Endodermal cell (in vitro differentiated cells): ENCODE results near the gene SH2D3C. TPM values are rescaled to one million over a fixed set of nuclear protein-coding genes. Genes with fewer than 3 reads are reported as not detected.

Experiments used
- DNase-seq: peaks from one replicate; pipeline ENCODE4 v3.0.0-alpha.2; 2017
- H3K27ac ChIP-seq: 2 replicates; pipeline ENCODE4 v1.5.1; 2013; ENCODE audit warnings: mild to moderate bottlenecking, low read depth, low read length, moderate library complexity
- H3K27me3 ChIP-seq: 2 replicates; pipeline ENCODE4 v1.6.1; 2013; ENCODE audit warnings: mild to moderate bottlenecking, low read length, moderate library complexity; ENCODE audit not compliant: insufficient read depth, control insufficient read depth, poor library complexity, severe bottlenecking
- H3K36me3 ChIP-seq: 2 replicates; pipeline ENCODE4 v1.7.0; 2013; ENCODE audit warnings: mild to moderate bottlenecking, low read length, moderate library complexity; ENCODE audit not compliant: control insufficient read depth, insufficient read depth
- H3K4me1 ChIP-seq: one replicate; pipeline ENCODE4 v1.7.0; 2013; ENCODE audit warnings: low read length; ENCODE audit not compliant: control insufficient read depth, insufficient read depth
- H3K4me3 ChIP-seq: 2 replicates; pipeline ENCODE4 v1.5.1; 2013; ENCODE audit warnings: mild to moderate bottlenecking, low read length, moderate library complexity
- H3K9ac ChIP-seq: 2 replicates; pipeline ENCODE4 v1.6.1; 2013; ENCODE audit warnings: mild to moderate bottlenecking, low read length, moderate library complexity; ENCODE audit not compliant: poor library complexity, severe bottlenecking; ENCODE audit errors: extremely low read depth
- H3K9me3 ChIP-seq: 2 replicates; pipeline ENCODE4 v1.6.1; 2013; ENCODE audit warnings: mild to moderate bottlenecking, low read length, moderate library complexity; ENCODE audit not compliant: control insufficient read depth
- H3K27ac Mint-ChIP-seq: 2 replicates; pipeline ENCODE4 v1.8.0; 2020; ENCODE audit warnings: mixed read lengths
- H3K27me3 Mint-ChIP-seq: 2 replicates; pipeline ENCODE4 v1.8.0; 2021; ENCODE audit warnings: mild to moderate bottlenecking, mixed read lengths; ENCODE audit not compliant: insufficient read depth
- H3K36me3 Mint-ChIP-seq: 2 replicates; pipeline ENCODE4 v1.8.0; 2020; ENCODE audit warnings: low read depth, mixed read lengths
- H3K4me1 Mint-ChIP-seq: 2 replicates; pipeline ENCODE4 v1.8.0; 2020; ENCODE audit warnings: mixed read lengths
- H3K4me3 Mint-ChIP-seq: 2 replicates; pipeline ENCODE4 v1.8.0; 2020; ENCODE audit warnings: mild to moderate bottlenecking, moderate library complexity, mixed read lengths
- H3K9me3 Mint-ChIP-seq: 2 replicates; pipeline ENCODE4 v1.8.0; 2020; ENCODE audit warnings: mild to moderate bottlenecking, mixed read lengths
- WGBS, 2 experiments: methylation state at CpG; one replicate each; pipeline versions ENCODE4 v1.1.5 to v1.1.7; 2013; ENCODE audit warnings: missing lambda C conversion rate in 2 of 2, mixed read lengths in 1 of 2; ENCODE audit not compliant: insufficient coverage in 1 of 2, insufficient read length in 1 of 2; 5-methylcytosine and 5-hydroxymethylcytosine counted together
- total RNA-seq, 2 donors: library from RNA; stranded (reverse); fragmentation: NEBNext Ultra II Directional in 1 of 2; extraction: Animal tissue kit (Norgen Biotek cat#: 25700) in 1 of 2; gene quantifications; 2 replicates in 1 of 2; 3 replicates in 1 of 2; pipeline ENCODE4 v1.2.1, GENCODE V29; 2021
- TF ChIP-seq, protein P1 (sequence below): fragments of 200-600 bp; sonication (generic); conservative IDR thresholded peaks from 2 replicates; pipeline ENCODE4 v1.5.0; 2021; ENCODE audit warnings: antibody characterized with exemption, mild to moderate bottlenecking

The SH2D3C gene
- total RNA-seq, 2 donors from 2014 or later = 0.77 to 1.4 TPM

DNA sequence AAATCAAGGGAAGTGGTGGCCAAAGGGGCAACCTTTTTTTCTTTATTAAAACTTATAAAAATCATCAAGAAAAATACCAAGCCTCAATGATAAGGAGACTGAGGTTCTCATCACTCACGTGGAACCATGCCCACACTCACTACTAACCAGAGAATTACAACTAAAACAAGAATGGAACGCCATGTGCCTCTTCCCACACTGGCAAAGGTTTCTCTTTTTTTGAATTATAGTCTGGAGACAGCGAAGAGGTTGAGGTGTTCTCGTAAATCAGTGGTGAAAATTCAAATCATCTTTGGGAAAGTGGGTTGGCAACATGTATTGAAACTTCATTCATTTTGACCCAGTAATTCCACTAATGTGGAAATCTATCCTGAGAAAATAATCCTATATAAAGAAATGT lies 43.6 kb upstream of the SH2D3C start:
- H3K36me3 ChIP-seq = no peaks in the 10 kb centered on the region
- WGBS, 2 experiments = 95 to 100% methylated on average over 1 to 4 of the region's 4 CpGs
- Mint-ChIP-seq H3K4me3 (no peak overlapping the region), H3K36me3 (peaks cover 9% of the 10 kb centered on the region), H3K27ac (no peak overlapping the region), H3K4me1 (peaks cover 5% of the 10 kb centered on the region), H3K9me3 (no peaks in the 10 kb centered on the region), H3K27me3 (peaks cover 11% of the 10 kb centered on the region)
- no peaks in the 10 kb centered on the region for H3K4me1 ChIP-seq
- no peak for DNase-seq
- H3K27me3 ChIP-seq = no peaks in the 10 kb centered on the region
- no peak overlapping the region for H3K27ac ChIP-seq
- H3K9me3 ChIP-seq = no peaks in the 10 kb centered on the region
- H3K9ac ChIP-seq = no peak overlapping the region
- TF ChIP-seq, protein P1, sequence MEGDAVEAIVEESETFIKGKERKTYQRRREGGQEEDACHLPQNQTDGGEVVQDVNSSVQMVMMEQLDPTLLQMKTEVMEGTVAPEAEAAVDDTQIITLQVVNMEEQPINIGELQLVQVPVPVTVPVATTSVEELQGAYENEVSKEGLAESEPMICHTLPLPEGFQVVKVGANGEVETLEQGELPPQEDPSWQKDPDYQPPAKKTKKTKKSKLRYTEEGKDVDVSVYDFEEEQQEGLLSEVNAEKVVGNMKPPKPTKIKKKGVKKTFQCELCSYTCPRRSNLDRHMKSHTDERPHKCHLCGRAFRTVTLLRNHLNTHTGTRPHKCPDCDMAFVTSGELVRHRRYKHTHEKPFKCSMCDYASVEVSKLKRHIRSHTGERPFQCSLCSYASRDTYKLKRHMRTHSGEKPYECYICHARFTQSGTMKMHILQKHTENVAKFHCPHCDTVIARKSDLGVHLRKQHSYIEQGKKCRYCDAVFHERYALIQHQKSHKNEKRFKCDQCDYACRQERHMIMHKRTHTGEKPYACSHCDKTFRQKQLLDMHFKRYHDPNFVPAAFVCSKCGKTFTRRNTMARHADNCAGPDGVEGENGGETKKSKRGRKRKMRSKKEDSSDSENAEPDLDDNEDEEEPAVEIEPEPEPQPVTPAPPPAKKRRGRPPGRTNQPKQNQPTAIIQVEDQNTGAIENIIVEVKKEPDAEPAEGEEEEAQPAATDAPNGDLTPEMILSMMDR = no peak
- no peak overlapping the region for H3K4me3 ChIP-seq

DNA sequence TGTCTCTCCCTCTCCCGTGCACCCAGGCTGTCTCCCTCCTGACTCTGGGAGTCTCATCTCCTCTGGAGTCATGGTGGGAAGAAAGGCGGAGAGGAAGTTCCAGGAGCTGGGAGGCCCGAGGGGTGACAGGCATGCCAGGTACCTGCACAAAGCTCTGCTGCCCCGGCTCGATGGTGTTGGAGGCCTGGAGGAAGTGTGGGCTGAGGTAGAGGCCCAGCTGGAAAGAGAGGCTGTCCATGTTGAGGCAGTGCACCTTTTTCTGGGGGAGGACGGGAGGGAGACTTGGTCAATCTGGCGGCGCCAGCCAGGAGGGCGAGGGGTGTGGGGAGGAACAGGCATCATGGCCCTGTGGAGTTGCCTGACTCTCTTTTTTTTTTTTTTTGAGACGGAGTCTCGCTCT lies 40.1 kb upstream of the SH2D3C start:
- 94 to 100% methylated on average over 4 to 9 of the region's 11 CpGs for WGBS, 2 experiments
- Mint-ChIP-seq H3K27ac (peak overlapping the region; percentile 35), H3K36me3 (peaks cover 16% of the 10 kb centered on the region), H3K4me3 (no peak overlapping the region), H3K4me1 (no peaks in the 10 kb centered on the region), H3K27me3 (no peaks in the 10 kb centered on the region), H3K9me3 (no peaks in the 10 kb centered on the region)
- Histone ChIP-seq H3K27ac (no peak overlapping the region), H3K4me1 (no peaks in the 10 kb centered on the region), H3K9ac (no peak overlapping the region), H3K27me3 (no peaks in the 10 kb centered on the region), H3K4me3 (no peak overlapping the region), H3K9me3 (no peaks in the 10 kb centered on the region), H3K36me3 (no peaks in the 10 kb centered on the region)
- TF ChIP-seq, protein P1 = no peak
- peak; percentile 44 for DNase-seq

DNA sequence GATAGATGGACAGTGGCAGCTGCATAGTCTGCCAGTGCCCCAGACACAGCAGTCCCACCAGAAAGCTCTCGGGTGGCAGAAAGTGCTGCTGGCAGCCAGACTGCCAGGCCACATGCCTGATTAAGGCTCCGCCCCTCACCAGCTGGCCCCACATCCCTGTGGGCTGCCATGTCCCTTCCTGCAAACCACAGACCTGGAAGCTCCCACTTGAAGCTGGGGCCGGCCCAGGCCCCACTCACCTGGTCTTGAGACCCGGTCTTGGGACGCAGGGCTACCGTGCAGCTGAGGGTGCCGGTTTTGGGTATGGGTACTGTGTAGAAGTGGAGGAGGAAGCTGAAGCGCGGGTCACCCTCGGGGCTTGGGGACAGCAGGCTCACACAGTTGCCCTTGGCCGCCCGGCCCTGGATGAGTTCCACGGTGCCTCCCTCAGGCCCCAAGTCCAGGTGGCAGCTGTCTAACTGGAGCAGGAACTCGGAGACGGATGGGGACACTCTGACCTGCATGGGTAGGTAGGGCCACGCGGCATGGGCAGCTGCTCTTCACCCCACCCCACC lies 39.5 kb upstream of the SH2D3C start:
- Mint-ChIP-seq H3K36me3 (peaks cover 22% of the 10 kb centered on the region), H3K4me1 (no peaks in the 10 kb centered on the region), H3K9me3 (no peaks in the 10 kb centered on the region), H3K4me3 (no peak overlapping the region), H3K27me3 (no peaks in the 10 kb centered on the region), H3K27ac (peak overlapping the region; percentile 35)
- H3K36me3 ChIP-seq = peaks cover 5% of the 10 kb centered on the region
- TF ChIP-seq, protein P1 = no peak
- H3K9ac ChIP-seq = no peak overlapping the region
- no peaks in the 10 kb centered on the region for H3K9me3 ChIP-seq
- WGBS, 2 experiments = 82 to 94% methylated on average over 2 to 17 of the region's 17 CpGs
- H3K27ac ChIP-seq = no peak overlapping the region
- no peak overlapping the region for H3K4me3 ChIP-seq
- peak; percentile 37 for DNase-seq
- no peaks in the 10 kb centered on the region for H3K27me3 ChIP-seq
- no peaks in the 10 kb centered on the region for H3K4me1 ChIP-seq
